WERI-Rb-1 (cell line): ENCODE measurements around the gene GFPT2.
A peak's percentile ranks its signal among the peaks of the same experiment; 100 is the strongest.

Experiments used
- DNase-seq: peaks from one replicate; pipeline ENCODE4 v3.0.0-alpha.2; 2020
- H3K27ac ChIP-seq: fragments of 250-450 bp; sonication (Bioruptor Pico); 2 replicates; pipeline ENCODE4 v1.5.1; 2020; ENCODE audit warnings: mild to moderate bottlenecking, moderate library complexity
- H3K27me3 ChIP-seq: fragments of 250-450 bp; sonication (Bioruptor Pico); 2 replicates; pipeline ENCODE4 v1.5.1; 2021; ENCODE audit warnings: mild to moderate bottlenecking, low read depth, moderate library complexity; ENCODE audit not compliant: insufficient read depth, severe bottlenecking
- H3K36me3 ChIP-seq: fragments of 250-450 bp; sonication (Bioruptor Pico); 2 replicates; pipeline ENCODE4 v1.5.1; 2020; ENCODE audit warnings: mild to moderate bottlenecking, moderate library complexity
- H3K4me3 ChIP-seq: 2 replicates; pipeline ENCODE4 v1.5.1; 2011; ENCODE audit warnings: low read depth, mild to moderate bottlenecking, control low read depth, low read length
- H3K9me3 ChIP-seq: fragments of 250-450 bp; sonication (Bioruptor Pico); 2 replicates; pipeline ENCODE4 v1.5.1; 2021; ENCODE audit warnings: mild to moderate bottlenecking, moderate library complexity; ENCODE audit not compliant: severe bottlenecking
- TF ChIP-seq, protein P1 (sequence below): IDR thresholded peaks from 2 replicates; pipeline ENCODE4 v1.5.1; 2011; ENCODE audit warnings: low read depth, mild to moderate bottlenecking, control low read depth, inconsistent platforms, low read length

The GFPT2 gene

DNA sequence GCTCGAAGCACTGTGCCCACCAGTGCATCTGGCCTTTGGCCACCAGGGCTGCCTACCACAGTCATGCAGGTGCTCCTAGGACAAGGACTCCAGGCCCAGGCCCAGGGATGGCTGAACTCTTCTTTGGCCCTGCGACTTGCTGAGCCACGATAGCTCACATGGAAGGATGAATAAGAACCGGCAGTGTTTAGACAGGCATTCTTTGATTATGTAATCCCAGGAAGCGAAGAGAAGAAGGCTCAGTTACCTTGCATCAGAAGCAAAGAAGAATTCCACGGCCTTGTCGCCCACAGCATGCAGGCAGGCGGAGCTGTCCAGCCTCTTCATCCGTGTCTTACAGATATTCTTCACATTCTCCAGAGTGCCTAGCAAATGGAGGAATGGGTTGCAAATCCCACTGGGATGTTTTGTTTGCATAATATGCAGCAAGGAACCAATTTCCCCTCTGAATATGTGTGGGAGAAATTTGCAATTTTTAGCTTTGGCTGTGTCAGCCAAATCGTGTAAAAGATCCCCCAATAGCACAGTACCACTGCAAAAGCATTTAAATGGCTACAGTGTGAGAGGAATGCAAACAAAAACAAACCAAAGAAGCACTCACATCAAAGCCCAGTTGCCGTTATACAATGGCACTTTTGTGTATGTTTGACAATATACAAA, 29.1 kb downstream of the GFPT2 start:
- TF ChIP-seq, protein P1, sequence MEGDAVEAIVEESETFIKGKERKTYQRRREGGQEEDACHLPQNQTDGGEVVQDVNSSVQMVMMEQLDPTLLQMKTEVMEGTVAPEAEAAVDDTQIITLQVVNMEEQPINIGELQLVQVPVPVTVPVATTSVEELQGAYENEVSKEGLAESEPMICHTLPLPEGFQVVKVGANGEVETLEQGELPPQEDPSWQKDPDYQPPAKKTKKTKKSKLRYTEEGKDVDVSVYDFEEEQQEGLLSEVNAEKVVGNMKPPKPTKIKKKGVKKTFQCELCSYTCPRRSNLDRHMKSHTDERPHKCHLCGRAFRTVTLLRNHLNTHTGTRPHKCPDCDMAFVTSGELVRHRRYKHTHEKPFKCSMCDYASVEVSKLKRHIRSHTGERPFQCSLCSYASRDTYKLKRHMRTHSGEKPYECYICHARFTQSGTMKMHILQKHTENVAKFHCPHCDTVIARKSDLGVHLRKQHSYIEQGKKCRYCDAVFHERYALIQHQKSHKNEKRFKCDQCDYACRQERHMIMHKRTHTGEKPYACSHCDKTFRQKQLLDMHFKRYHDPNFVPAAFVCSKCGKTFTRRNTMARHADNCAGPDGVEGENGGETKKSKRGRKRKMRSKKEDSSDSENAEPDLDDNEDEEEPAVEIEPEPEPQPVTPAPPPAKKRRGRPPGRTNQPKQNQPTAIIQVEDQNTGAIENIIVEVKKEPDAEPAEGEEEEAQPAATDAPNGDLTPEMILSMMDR = no peak
- no peaks in the 10 kb centered on the region for H3K36me3 ChIP-seq
- H3K27me3 ChIP-seq = no peaks in the 10 kb centered on the region
- H3K9me3 ChIP-seq = no peaks in the 10 kb centered on the region
- no peak for DNase-seq
- no peak overlapping the region for H3K4me3 ChIP-seq
- no peak overlapping the region for H3K27ac ChIP-seq

DNA sequence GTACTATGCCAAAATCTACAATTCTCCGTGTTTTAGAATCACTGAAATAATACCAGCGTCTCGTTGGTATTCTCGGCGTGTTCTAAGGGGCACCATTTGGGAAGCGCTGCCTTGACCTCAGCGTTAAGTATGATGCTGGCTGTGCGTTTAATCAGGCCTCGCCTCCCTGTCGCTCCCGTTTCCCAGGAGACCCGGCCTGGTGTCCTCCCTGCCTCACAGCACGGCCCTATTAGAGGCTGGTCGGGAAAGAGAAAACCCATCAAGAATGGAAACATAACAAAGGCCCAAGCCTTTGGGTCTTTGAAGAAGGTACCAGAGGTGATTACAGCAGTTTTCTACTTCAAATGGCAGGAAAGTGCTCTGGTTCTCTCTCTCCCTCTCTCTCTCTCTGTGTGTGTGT, 30.0 kb downstream of the GFPT2 start:
- TF ChIP-seq, protein P1 = no peak
- no peaks in the 10 kb centered on the region for H3K36me3 ChIP-seq
- no peaks in the 10 kb centered on the region for H3K27me3 ChIP-seq
- no peak overlapping the region for H3K27ac ChIP-seq
- no peak for DNase-seq
- H3K9me3 ChIP-seq = no peaks in the 10 kb centered on the region
- no peak overlapping the region for H3K4me3 ChIP-seq

DNA sequence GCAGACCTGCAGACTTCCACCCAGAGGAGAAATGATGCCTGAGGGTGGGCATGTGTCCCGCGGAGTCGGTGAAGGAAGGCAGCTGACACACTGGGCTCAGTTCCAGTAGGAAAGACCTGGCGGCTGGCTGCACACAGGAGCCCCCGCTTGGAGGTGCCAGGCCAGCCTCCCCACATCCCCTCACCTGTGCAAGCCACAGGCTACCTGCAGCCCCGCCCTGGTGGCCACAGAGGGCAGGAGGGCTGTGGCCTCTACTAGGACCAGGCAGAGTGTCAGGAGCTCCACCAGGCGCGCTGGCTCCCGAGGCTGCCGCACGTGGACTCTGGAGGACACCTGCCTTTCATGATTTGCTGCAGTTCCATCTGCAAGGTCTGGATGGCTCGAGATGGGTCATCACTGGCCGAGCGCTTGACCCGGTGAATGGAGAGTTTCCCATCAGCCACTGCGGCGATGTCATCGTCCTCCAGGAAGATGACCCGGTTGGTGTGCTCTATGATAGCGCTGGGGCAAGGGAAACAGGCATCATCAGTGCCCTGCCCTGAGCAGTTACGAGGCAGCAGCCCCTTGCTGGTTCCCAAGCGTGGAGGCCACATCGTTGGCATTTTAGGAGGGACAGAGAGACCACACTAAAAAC, 34.6 kb downstream of the GFPT2 start:
- TF ChIP-seq, protein P1 = no peak
- DNase-seq = no peak
- H3K27me3 ChIP-seq = no peaks in the 10 kb centered on the region
- H3K9me3 ChIP-seq = no peaks in the 10 kb centered on the region
- H3K4me3 ChIP-seq = no peak overlapping the region
- no peak overlapping the region for H3K27ac ChIP-seq
- no peaks in the 10 kb centered on the region for H3K36me3 ChIP-seq

DNA sequence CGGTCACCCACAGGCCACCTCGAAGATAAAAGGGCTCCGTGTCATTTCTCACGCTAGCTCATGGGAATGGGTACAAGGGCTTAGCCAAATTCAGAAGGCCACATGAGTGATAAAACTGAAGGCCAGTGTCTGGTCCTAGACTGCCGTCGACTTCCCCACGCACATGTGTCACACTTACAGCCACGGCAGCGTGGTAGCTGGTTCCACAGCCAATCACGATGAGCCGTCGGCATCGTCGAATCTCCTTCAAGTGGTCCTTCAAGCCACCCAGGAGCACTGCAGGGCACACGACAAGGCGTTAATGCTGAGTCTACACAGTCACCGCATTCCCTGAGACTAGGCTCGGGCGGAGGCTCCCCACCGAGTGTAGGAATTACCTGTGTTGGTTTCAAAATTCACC, 36.5 kb downstream of the GFPT2 start:
- TF ChIP-seq, protein P1 = no peak
- Histone ChIP-seq H3K4me3 (no peak overlapping the region), H3K36me3 (no peaks in the 10 kb centered on the region)

DNA sequence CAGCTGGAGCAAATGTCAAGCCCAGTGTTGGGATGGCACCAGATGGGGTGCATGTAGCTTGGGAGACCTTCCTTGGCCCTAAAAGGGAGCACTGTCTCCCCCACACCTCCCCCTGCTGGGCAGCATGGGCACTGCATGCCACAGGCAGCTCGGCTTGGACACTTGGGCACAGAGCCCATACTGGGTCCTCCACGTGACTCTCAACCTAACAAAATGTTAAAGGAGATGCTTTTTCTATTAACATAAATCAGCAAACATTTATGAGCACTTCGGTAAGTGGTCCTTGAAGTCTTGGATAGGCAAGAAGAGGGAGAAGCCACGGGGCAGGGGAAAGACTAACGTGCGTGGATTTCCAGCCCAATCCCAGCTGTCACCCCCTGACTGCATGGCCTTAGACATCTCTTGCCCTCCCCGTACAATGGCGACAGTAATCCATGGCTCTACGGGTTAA, 37.3 kb downstream of the GFPT2 start:
- TF ChIP-seq, protein P1 = peak; percentile 87
- peak; percentile 72 for DNase-seq
- H3K27ac ChIP-seq = no peak overlapping the region
- H3K36me3 ChIP-seq = no peaks in the 10 kb centered on the region
- no peaks in the 10 kb centered on the region for H3K27me3 ChIP-seq
- no peak overlapping the region for H3K4me3 ChIP-seq
- H3K9me3 ChIP-seq = no peaks in the 10 kb centered on the region

More for the DNA sequence above, 36.5 kb downstream of the GFPT2 start:
- no peaks in the 10 kb centered on the region for H3K9me3 ChIP-seq
- H3K27me3 ChIP-seq = no peaks in the 10 kb centered on the region
- no peak overlapping the region for H3K27ac ChIP-seq
- no peak for DNase-seq
